GM12878 (cell line): ENCODE data around the gene PKHD1. TPM values are rescaled to one million over a fixed set of nuclear protein-coding genes. Genes with fewer than 3 reads are reported as not detected.

Source experiments
- ATAC-seq: fragments of 200-7000 bp; cut with Tn5 transposase; 3 replicates; pipeline ENCODE4 v1.9.1; 2020; ENCODE audit warnings: mild to moderate bottlenecking, moderate library complexity
- BruUV-seq: library from RNA; stranded (reverse); fragments of 400-500 nt; replicated peaks from 2 replicates; lab custom pipeline; 2021; lab: Mats Ljungman, UMichigan
- CTCF ChIA-PET: fragments of 300-600 bp; sonication (Branson Sonifier 250); formaldehyde crosslinking; extraction: SDS; loops from one replicate; lab custom pipeline; 2021; ENCODE audit warnings: inconsistent platforms; lab: Yijun Ruan, JAX
- POLR2A ChIA-PET: fragments of 350-600 bp; formaldehyde crosslinking; extraction: SDS; loops from one replicate; lab custom pipeline; 2021; ENCODE audit warnings: inconsistent platforms; lab: Charles Lee
- RAD21 ChIA-PET: fragments of 300-600 bp; sonication (Branson Sonifier 250); formaldehyde crosslinking; loops from one replicate; lab custom pipeline; 2023; ENCODE audit warnings: antibody characterized with exemption; ENCODE audit not compliant: unreplicated experiment; lab: Charles Lee
- SMC1A ChIA-PET: fragments of 300-600 bp; sonication (Branson Sonifier 250); formaldehyde crosslinking; loops from one replicate; lab custom pipeline; 2023; ENCODE audit not compliant: unreplicated experiment, uncharacterized antibody; lab: Charles Lee
- DNase-seq: peaks from one replicate; pipeline ENCODE4 v3.0.0-alpha.2; 2011; ENCODE audit warnings: low read depth, low spot score
- FAIRE-seq: peaks from 3 replicates; lab custom pipeline; 2011; peaks lifted over from hg19 to GRCh38; lab: Jason Lieb, UNC
- H2AFZ ChIP-seq: 2 replicates; pipeline ENCODE4 v1.6.0; 2011; ENCODE audit warnings: low read depth, low read length, control low read depth; ENCODE audit not compliant: control insufficient read depth
- H3K27ac ChIP-seq: 2 replicates; pipeline ENCODE4 v1.5.1; 2011; ENCODE audit warnings: control low read depth; ENCODE audit not compliant: control insufficient read depth, insufficient read depth
- H3K27me3 ChIP-seq, 2 experiments: replicated peaks in 1 of 2; 2 replicates each; pipeline versions ENCODE4 v1.6.0 to v1.6.1; 2011; ENCODE audit warnings: low read length in 1 of 2; ENCODE audit not compliant: control insufficient read depth in 2 of 2, insufficient read depth in 2 of 2
- H3K36me3 ChIP-seq, 2 experiments: 2 replicates each; pipeline ENCODE4 v1.5.1; 2011; ENCODE audit warnings: low read length in 1 of 2; ENCODE audit not compliant: control insufficient read depth in 2 of 2, insufficient read depth in 2 of 2
- H3K4me1 ChIP-seq: 2 replicates; pipeline ENCODE4 v1.6.1; 2011; ENCODE audit warnings: mild to moderate bottlenecking, low read length, moderate library complexity, mixed read lengths; ENCODE audit not compliant: control insufficient read depth, insufficient read depth
- H3K4me2 ChIP-seq: 2 replicates; pipeline ENCODE4 v1.6.0; 2011; ENCODE audit warnings: control low read depth; ENCODE audit not compliant: control insufficient read depth, insufficient read depth
- H3K4me3 ChIP-seq: fragments of 200-600 bp; sonication (generic); 2 replicates; pipeline ENCODE4 v1.5.1; 2016
- H3K79me2 ChIP-seq: 2 replicates; pipeline ENCODE4 v1.6.0; 2011; ENCODE audit warnings: low read length; ENCODE audit not compliant: control insufficient read depth, insufficient read depth
- H3K9ac ChIP-seq: 2 replicates; pipeline ENCODE4 v1.8.0; 2011; ENCODE audit warnings: low read length, control low read depth, mixed read lengths; ENCODE audit not compliant: control insufficient read depth, insufficient read depth
- H3K9me3 ChIP-seq: replicated peaks from 3 replicates; pipeline ENCODE4 v1.5.1; 2011; ENCODE audit warnings: mild to moderate bottlenecking, low read length; ENCODE audit not compliant: control insufficient read depth, insufficient read depth
- H4K20me1 ChIP-seq: 2 replicates; pipeline ENCODE4 v1.6.0; 2011; ENCODE audit not compliant: control insufficient read depth, insufficient read depth
- FOS ChIP-seq: IDR thresholded peaks from 3 replicates; pipeline ENCODE4 v1.6.1; 2011; ENCODE audit warnings: borderline replicate concordance; ENCODE audit not compliant: insufficient read length; ENCODE audit errors: extremely low read depth
- RAD21 ChIP-seq: IDR thresholded peaks from 2 replicates; pipeline ENCODE4 v1.6.1; 2011; ENCODE audit warnings: mild to moderate bottlenecking, low read depth, low read length, moderate library complexity; ENCODE audit not compliant: insufficient read depth
- RUNX3 ChIP-seq: IDR thresholded peaks from 2 replicates; pipeline ENCODE4 v1.6.1; 2012; ENCODE audit warnings: low read length, inconsistent platforms
- SMC3 ChIP-seq: IDR thresholded peaks from 2 replicates; pipeline ENCODE4 v1.6.1; 2011; ENCODE audit warnings: low read length, improper control_type of control experiment, borderline replicate concordance
- STAT3 ChIP-seq: IDR thresholded peaks from 2 replicates; pipeline ENCODE4 v1.6.1; 2011; ENCODE audit warnings: low read depth, low read length, improper control_type of control experiment
- YY1 ChIP-seq: IDR thresholded peaks from 2 replicates; pipeline ENCODE4 v1.6.1; 2011; ENCODE audit warnings: low read depth, mild to moderate bottlenecking, low read length
- ZNF217 ChIP-seq: fragments of 450-650 bp; IDR thresholded peaks from 2 replicates; pipeline ENCODE4 v1.6.1; 2017; ENCODE audit warnings: antibody characterized with exemption, mild to moderate bottlenecking
- ZSCAN29 ChIP-seq: fragments of 450-650 bp; IDR thresholded peaks from 2 replicates; pipeline ENCODE4 v1.6.1; 2017; ENCODE audit warnings: mild to moderate bottlenecking, moderate library complexity
- WGBS: methylation state at CpG from one replicate; pipeline ENCODE4 v1.1.6; 2016; ENCODE audit warnings: low lambda C conversion rate; ENCODE audit not compliant: insufficient replicate concordance, insufficient coverage; ENCODE audit errors: missing lambda C conversion rate; 5-methylcytosine and 5-hydroxymethylcytosine counted together
- in situ Hi-C: fragments of 300-500 bp; cut with MboI; formaldehyde crosslinking; loops from 9 replicates; pipeline ENCODE4 v1.14.3; 2018; ENCODE audit warnings: mixed read lengths
- intact Hi-C: fragments of 100-400 bp; cut with micrococcal nuclease; formaldehyde crosslinking; loops from one replicate; pipeline ENCODE4 v1.14.2; 2022; ENCODE audit not compliant: unreplicated experiment
- polyA plus RNA-seq, 11 experiments: library from polyadenylated mRNA; depleted of rRNA in 4 of 11; unstranded in 6 of 11; stranded (reverse) in 5 of 11; fragments of >200 nt; fragmentation: Nextera tagmentation in 4 of 11; fragmentation: Illumina TruSeq in 1 of 11; extraction: Ambion mirVana in 4 of 11; extraction: Trizol in 1 of 11; gene quantifications; 1 replicate in 1 of 11; 2 replicates in 10 of 11; pipeline versions ENCODE4 v1.2.1 to v1.2.3, GENCODE V29; 2011 to 2016; ENCODE audit warnings: inconsistent platforms in 2 of 11, missing spikeins in 2 of 11, low read depth in 1 of 11
- total RNA-seq, 4 experiments: library from RNA; depleted of rRNA in 3 of 4; stranded (reverse); fragments of >200 nt in 3 of 4; fragmentation: Illumina TruSeq in 1 of 4; extraction: Trizol in 1 of 4; gene quantifications; 2 replicates each; pipeline versions ENCODE4 v1.2.1 to v1.2.3, GENCODE V29; 2013 to 2021
- TF ChIP-seq, protein P1 (sequence below): fragments of 450-650 bp; IDR thresholded peaks from 2 replicates; pipeline ENCODE4 v1.6.1; 2017; ENCODE audit warnings: antibody characterized with exemption, mild to moderate bottlenecking, moderate library complexity
- TF ChIP-seq, protein P2 (sequence below), 3 experiments: IDR thresholded peaks in 2 of 3; conservative IDR thresholded peaks in 1 of 3; 2 replicates each; pipeline ENCODE4 v1.5.1; 2011; ENCODE audit warnings: low read depth in 3 of 3, low read length in 3 of 3, mild to moderate bottlenecking in 3 of 3, control low read depth in 2 of 3, moderate library complexity in 2 of 3, inconsistent platforms in 1 of 3, mixed read lengths in 1 of 3; ENCODE audit not compliant: control insufficient read depth in 2 of 3, insufficient read depth in 1 of 3; ENCODE audit errors: extremely low read depth in 1 of 3

PKHD1 gene
- total and polyA plus RNA-seq, 10 of the 15 experiments (the other 5 are each of a cell fraction or from before 2014, with no cell fraction given), result under 0.01 to 0.90 (median 0.02) TPM; not detected in 1

DNA sequence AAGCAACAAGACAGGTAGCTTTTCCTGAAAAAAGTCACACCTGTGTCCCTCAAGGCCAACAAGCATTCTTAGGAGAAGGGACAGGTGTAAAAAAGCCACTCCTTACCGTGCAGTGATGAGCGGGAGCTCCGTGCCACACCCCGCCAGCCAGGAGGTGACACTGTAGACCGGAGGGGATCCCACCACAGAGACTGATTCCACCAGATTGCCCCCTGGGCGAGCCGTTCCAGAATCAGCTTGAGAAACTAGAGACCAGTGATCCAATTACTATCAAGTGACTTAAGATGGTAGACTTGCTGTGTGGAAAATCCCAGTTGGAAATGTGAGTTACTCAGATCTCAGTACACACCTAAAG lies 37.4 kb downstream of the PKHD1 start:
- SMC1A ChIA-PET, result interaction anchor here (0.6 to 5.6 kb wide), 16 partner anchors 8 to 541 kb away, joined by 3 to 51 read pairs (median 3); no protein-coding TSS in a partner anchor
- POLR2A ChIA-PET, result no interaction called here
- 23% methylated on average over 7 of the region's 7 CpGs for WGBS
- Histone ChIP-seq H4K20me1 (no peaks in the 10 kb centered on the region), H3K36me3 (no peaks in the 10 kb centered on the region), H3K4me2 (no peak overlapping the region), H3K79me2 (no peaks in the 10 kb centered on the region), H3K27me3 (peaks cover 0 to 8% of the 10 kb centered on the region in 2 experiments; a peak in 2 of 4 replicates), H3K9ac (no peak overlapping the region), H2AFZ (no peak overlapping the region), H3K9me3 (no peaks in the 10 kb centered on the region), H3K27ac (no peak overlapping the region), H3K4me1 (no peaks in the 10 kb centered on the region), H3K4me3 (no peak overlapping the region)
- in situ Hi-C loops (no loop called here), intact Hi-C loops (no loop called here)
- no peak for DNase-seq
- no TSS peak for BruUV-seq
- CTCF ChIA-PET, result interaction anchor here (0.6 to 4.1 kb wide), 45 partner anchors 8 to 1393 kb away, joined by 3 to 58 read pairs (median 4); partner anchors contain the start of gene MCM3
- TF ChIP-seq RUNX3 (no peak), FOS (no peak)
- RAD21 ChIA-PET, result interaction anchor here (0.7 to 2.6 kb wide), 9 partner anchors 11 to 487 kb away, joined by 3 to 17 read pairs (median 4); no protein-coding TSS in a partner anchor
- ATAC-seq, result no peak
- no peak for FAIRE-seq

DNA sequence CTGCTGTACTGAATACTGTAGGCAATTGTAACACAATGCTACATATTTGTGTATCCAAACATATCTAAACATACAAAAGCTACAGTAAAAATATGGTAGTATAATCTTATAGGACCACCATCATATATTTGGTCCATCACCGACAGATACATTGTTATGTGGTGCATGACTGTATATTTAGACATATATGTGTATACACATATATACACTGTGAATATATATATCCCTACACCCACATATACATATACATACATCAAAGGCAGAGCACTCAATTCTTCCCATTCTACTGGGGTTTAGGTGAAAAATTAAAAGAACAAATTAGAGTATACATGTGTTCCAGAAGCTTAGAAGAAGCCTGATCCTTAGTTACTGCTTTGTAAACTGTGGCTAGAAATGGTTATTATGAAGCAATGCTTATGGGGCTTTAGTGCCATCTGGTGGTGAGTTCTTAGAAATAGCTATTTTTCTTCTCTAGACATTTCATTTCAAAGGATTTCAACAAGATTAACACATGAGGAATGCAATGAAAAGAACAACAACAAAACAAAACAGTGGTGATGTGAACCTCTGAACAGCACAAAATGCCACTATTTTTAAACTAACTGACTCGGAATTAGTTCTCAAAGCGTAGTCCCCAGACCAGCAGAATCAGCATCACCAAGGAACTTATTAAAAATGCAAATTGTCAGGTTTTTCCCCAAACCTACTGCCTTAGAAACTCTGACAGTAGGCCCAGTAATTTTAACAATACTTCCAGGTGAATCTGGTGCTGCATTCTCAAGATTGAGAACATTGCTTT lies 38.0 kb downstream of the PKHD1 start:
- intact Hi-C loops (no loop called here), in situ Hi-C loops (no loop called here)
- H3K9ac ChIP-seq, result no peak overlapping the region
- no peaks in the 10 kb centered on the region for H3K36me3 ChIP-seq
- WGBS, result 0% methylated on average over 3 of the region's 3 CpGs
- no peak overlapping the region for H2AFZ ChIP-seq
- BruUV-seq, result no TSS peak
- DNase-seq, result peak; percentile 11
- no peak overlapping the region for H3K4me3 ChIP-seq
- POLR2A ChIA-PET, result no interaction called here
- no peak overlapping the region for H3K4me2 ChIP-seq
- no peaks in the 10 kb centered on the region for H4K20me1 ChIP-seq
- no peaks in the 10 kb centered on the region for H3K79me2 ChIP-seq
- peaks cover 0 to 8% of the 10 kb centered on the region in 2 experiments; a peak in 2 of 4 replicates for H3K27me3 ChIP-seq
- peak; percentile 75 for ATAC-seq
- no peaks in the 10 kb centered on the region for H3K4me1 ChIP-seq
- SMC1A ChIA-PET, result interaction anchor here (0.6 to 5.6 kb wide), 19 partner anchors 8 to 542 kb away, joined by 3 to 51 read pairs (median 3); no protein-coding TSS in a partner anchor
- RAD21 ChIA-PET, result interaction anchor here (0.7 to 2.6 kb wide), 10 partner anchors 12 to 487 kb away, joined by 3 to 17 read pairs (median 4); no protein-coding TSS in a partner anchor
- CTCF ChIA-PET, result interaction anchor here (0.6 to 4.1 kb wide), 47 partner anchors 7 to 1392 kb away, joined by 3 to 58 read pairs (median 4); partner anchors contain the start of gene MCM3
- H3K27ac ChIP-seq, result no peak overlapping the region
- H3K9me3 ChIP-seq, result no peaks in the 10 kb centered on the region
- peak; percentile 86 for FAIRE-seq
- TF ChIP-seq STAT3, result no peak
- TF ChIP-seq RAD21, result peak; percentile 67
- TF ChIP-seq, protein P1, sequence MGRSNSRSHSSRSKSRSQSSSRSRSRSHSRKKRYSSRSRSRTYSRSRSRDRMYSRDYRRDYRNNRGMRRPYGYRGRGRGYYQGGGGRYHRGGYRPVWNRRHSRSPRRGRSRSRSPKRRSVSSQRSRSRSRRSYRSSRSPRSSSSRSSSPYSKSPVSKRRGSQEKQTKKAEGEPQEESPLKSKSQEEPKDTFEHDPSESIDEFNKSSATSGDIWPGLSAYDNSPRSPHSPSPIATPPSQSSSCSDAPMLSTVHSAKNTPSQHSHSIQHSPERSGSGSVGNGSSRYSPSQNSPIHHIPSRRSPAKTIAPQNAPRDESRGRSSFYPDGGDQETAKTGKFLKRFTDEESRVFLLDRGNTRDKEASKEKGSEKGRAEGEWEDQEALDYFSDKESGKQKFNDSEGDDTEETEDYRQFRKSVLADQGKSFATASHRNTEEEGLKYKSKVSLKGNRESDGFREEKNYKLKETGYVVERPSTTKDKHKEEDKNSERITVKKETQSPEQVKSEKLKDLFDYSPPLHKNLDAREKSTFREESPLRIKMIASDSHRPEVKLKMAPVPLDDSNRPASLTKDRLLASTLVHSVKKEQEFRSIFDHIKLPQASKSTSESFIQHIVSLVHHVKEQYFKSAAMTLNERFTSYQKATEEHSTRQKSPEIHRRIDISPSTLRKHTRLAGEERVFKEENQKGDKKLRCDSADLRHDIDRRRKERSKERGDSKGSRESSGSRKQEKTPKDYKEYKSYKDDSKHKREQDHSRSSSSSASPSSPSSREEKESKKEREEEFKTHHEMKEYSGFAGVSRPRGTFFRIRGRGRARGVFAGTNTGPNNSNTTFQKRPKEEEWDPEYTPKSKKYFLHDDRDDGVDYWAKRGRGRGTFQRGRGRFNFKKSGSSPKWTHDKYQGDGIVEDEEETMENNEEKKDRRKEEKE, result no peak
- TF ChIP-seq SMC3, result peak; percentile 55; the same call in 1 of the 2 replicates
- TF ChIP-seq ZSCAN29, result no peak
- TF ChIP-seq, protein P2, sequence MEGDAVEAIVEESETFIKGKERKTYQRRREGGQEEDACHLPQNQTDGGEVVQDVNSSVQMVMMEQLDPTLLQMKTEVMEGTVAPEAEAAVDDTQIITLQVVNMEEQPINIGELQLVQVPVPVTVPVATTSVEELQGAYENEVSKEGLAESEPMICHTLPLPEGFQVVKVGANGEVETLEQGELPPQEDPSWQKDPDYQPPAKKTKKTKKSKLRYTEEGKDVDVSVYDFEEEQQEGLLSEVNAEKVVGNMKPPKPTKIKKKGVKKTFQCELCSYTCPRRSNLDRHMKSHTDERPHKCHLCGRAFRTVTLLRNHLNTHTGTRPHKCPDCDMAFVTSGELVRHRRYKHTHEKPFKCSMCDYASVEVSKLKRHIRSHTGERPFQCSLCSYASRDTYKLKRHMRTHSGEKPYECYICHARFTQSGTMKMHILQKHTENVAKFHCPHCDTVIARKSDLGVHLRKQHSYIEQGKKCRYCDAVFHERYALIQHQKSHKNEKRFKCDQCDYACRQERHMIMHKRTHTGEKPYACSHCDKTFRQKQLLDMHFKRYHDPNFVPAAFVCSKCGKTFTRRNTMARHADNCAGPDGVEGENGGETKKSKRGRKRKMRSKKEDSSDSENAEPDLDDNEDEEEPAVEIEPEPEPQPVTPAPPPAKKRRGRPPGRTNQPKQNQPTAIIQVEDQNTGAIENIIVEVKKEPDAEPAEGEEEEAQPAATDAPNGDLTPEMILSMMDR (IDR thresholded peaks at IDR 0.05 in 2 of 3, conservative IDR thresholded peaks at IDR 0.05 in 1 of 3; ENCODE audit: control insufficient read depth in 2 of 3, extremely low read depth in 1 of 3, insufficient read depth in 1 of 3, low read depth in 3 of 3, low read length in 3 of 3), result peak; percentile 56 to 70 (median 62)
- no peak for TF ChIP-seq ZNF217
- TF ChIP-seq YY1, result no peak
